HPDE6-E6E7 (cell line): ENCODE results near the gene MINDY4B.
A peak's percentile ranks its signal among the peaks of the same experiment; 100 is the strongest.

Source experiments
- DNase-seq: peaks from one replicate; pipeline ENCODE4 v3.0.0; 2011; ENCODE audit warnings: missing footprints; ENCODE audit errors: extremely low spot score

The MINDY4B gene

GRCh38 chr3:150905339-150905738, at the start of gene MINDY4B:
Gene MINDY4B, minus strand, starts transcription at chr3:150905439. Its CDS starts 0 bp downstream, at chr3:150905439.
- no peak for DNase-seq

- no peak for DNase-seq
These were observed 46.7 kb upstream of the MINDY4B start for GRCh38 chr3:150951923-150952322.

- no peak for DNase-seq
These were observed 40.2 kb upstream of the MINDY4B start for GRCh38 chr3:150945226-150946032.

- no peak for DNase-seq
These were observed 37.0 kb upstream of the MINDY4B start for GRCh38 chr3:150942221-150942620.

GRCh38 chr3:150936693-150937092, 31.5 kb upstream of the MINDY4B start:
- DNase-seq: no peak

GRCh38 chr3:150933473-150933995, 28.3 kb upstream of the MINDY4B start:
- no peak for DNase-seq

GRCh38 chr3:150931745-150932144, 26.5 kb upstream of the MINDY4B start:
- DNase-seq: no peak

- DNase-seq: no peak
These were observed 25.6 kb upstream of the MINDY4B start for GRCh38 chr3:150930839-150931238.

- no peak for DNase-seq
These were observed 23.0 kb upstream of the MINDY4B start for GRCh38 chr3:150928234-150928633.

- no peak for DNase-seq
These were observed 21.1 kb upstream of the MINDY4B start for GRCh38 chr3:150926328-150926727.

GRCh38 chr3:150925751-150926201, 20.5 kb upstream of the MINDY4B start:
- DNase-seq: peak; percentile 77

GRCh38 chr3:150922611-150923010, 17.4 kb upstream of the MINDY4B start:
- no peak for DNase-seq

- no peak for DNase-seq
These were observed 16.0 kb upstream of the MINDY4B start for GRCh38 chr3:150921209-150921608.

GRCh38 chr3:150920236-150920635, 15.0 kb upstream of the MINDY4B start:
- peak; percentile 42 for DNase-seq

- DNase-seq: no peak
These were observed 12.7 kb upstream of the MINDY4B start for GRCh38 chr3:150917951-150918350.

GRCh38 chr3:150913133-150913922, 8.1 kb upstream of the MINDY4B start:
- no peak for DNase-seq

GRCh38 chr3:150912501-150912900, 7.3 kb upstream of the MINDY4B start:
- no peak for DNase-seq

GRCh38 chr3:150911771-150912170, 6.5 kb upstream of the MINDY4B start:
- DNase-seq: no peak

GRCh38 chr3:150906461-150906860, 1.2 kb upstream of the MINDY4B start:
- no peak for DNase-seq

GRCh38 chr3:150905746-150906145, 507 bp upstream of the MINDY4B start:
- DNase-seq: no peak

- no peak for DNase-seq
These were observed 2.3 kb downstream of the MINDY4B start for GRCh38 chr3:150902988-150903387.

GRCh38 chr3:150901793-150902192, 3.4 kb downstream of the MINDY4B start:
- DNase-seq: no peak

- DNase-seq: no peak
These were observed 6.1 kb downstream of the MINDY4B start for GRCh38 chr3:150899141-150899540.
